Measurements from ENCODE around the gene CLINT1.

DNA sequence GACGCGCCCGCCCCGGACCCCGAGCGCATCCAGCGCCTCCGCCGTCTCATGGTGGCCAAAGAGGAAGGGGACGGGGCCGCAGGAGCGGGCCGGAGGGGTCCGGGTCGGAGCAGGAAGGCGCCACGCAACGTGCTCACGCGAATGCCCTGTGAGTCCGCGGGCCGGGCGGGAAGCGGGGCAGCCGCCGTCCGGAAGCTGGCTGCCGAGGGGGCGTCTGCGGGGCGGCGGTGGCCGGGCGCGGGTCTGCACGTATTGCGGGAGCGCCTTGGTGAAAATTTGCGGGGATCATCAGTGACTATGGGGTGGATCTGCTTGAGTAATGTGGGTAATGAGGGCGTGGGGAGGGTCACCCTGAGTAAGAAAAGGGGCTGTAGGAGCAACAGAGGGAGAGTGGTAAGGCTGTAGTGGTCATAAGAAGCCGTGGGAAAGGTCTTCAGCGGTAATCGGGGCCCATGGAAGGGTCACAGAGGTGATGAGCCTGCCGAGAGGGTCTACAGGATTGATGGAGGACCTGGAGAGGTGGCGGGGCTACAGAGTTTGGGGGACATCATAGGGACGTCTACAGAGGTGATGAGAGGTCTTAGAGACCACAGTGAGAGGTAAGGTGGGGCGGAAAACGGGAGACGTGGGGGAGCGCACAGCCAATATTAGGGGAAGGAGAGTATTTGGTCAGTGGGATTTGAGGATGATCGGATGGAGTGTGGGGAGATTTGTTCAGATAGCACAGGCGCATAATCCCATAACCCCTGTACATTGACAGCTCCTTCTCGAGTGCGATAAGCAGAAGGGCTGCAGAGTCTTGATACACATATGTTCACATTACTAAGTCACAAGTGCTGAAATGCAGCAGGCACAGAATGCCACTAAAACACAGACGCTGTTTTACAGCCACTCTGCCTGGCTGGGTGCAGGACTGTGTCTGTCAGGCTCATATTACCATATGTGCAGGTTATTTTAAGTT is 114.6 kb downstream of the CLINT1 start:
- TF ChIP-seq, protein P1, sequence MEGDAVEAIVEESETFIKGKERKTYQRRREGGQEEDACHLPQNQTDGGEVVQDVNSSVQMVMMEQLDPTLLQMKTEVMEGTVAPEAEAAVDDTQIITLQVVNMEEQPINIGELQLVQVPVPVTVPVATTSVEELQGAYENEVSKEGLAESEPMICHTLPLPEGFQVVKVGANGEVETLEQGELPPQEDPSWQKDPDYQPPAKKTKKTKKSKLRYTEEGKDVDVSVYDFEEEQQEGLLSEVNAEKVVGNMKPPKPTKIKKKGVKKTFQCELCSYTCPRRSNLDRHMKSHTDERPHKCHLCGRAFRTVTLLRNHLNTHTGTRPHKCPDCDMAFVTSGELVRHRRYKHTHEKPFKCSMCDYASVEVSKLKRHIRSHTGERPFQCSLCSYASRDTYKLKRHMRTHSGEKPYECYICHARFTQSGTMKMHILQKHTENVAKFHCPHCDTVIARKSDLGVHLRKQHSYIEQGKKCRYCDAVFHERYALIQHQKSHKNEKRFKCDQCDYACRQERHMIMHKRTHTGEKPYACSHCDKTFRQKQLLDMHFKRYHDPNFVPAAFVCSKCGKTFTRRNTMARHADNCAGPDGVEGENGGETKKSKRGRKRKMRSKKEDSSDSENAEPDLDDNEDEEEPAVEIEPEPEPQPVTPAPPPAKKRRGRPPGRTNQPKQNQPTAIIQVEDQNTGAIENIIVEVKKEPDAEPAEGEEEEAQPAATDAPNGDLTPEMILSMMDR (IDR thresholded peaks at IDR 0.05) = no peak
- no peak for TF ChIP-seq POLR2A (IDR thresholded peaks at IDR 0.05)

All from stomach (tissue), 4 donors.